HG03135 (cell line): ENCODE measurements around the gene PPT1.
"Not testable (repeated sequence)": the region's sequence is repeated elsewhere in the genome, so short reads cannot be mapped to it uniquely, and the experiment has no call there.

Experiments
- ATAC-seq: cut with Tn5 transposase; IDR thresholded peaks from one replicate; pipeline ENCODE4 v1.9.1; 2021; ENCODE audit warnings: mild to moderate bottlenecking, moderate library complexity; ENCODE audit not compliant: unreplicated experiment

Gene PPT1

DNA sequence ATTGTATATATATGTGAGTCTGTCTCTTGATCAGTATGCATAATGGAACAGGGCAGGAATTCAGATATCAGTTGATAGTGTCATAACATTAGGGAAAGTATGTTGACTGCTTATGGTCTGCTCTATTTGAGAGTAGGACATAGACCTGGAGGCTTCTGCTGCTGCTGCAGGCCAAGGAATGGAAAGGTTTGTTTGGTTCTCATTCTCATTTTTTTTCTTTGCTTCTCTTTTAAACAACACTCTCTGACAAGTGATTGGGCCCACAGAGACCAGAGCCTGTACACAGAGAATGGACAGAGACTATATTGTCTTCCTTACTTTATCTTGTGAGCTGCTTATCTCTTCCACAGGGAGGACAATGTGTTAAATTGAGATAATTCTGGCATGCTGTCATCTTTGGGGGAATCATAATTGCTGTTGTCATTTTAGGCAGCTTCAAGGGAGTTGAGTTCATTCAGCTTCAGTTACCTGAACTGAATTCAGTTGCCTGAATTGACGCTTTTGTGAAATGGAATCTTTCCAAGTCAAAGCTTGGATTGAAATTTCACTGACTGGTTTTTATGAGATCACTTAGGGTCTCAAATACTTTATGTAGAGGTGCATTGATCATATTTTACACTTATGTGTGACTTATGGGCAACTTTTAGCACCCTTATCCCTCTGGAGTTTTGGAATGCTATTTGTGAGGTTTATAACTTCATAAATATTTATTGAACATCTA lies 39.6 kb downstream of the PPT1 start:
- ATAC-seq: no peak

DNA sequence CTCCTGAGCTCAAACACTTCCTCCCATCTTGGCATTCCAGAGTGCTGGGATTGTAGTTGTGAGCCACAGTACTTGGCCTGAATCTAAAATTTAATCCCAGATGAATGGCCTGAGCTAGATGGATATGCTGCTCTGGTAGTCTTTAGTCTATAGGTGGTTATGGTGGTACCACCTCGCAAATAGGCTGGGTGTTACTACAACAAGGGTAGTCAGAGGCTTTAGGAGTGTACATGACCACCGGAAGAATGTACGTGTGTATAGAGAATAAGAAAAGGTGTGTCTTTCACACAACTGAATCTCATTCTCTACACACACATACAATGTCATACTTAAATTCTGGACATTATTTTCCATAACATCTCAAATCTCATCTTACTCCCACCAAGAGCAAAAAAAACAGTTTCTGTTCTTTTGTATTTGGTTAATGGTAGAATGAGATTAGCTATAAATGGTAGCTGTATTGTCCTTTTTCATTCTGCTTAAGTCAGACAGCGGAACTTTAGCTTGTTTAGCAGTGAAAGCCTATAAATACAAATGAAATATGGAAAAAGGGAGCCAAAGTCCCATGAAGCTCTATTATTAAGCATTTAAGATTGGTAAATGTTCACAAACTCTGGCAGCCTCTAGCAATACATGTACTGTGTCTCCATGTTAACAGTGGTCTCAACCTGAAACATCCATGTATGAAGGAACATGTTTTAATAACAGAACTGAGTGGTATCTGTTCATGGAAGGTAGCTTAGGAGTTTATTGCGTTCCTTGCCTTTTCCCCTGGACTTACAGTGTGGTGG lies 40.3 kb downstream of the PPT1 start:
- no peak for ATAC-seq

DNA sequence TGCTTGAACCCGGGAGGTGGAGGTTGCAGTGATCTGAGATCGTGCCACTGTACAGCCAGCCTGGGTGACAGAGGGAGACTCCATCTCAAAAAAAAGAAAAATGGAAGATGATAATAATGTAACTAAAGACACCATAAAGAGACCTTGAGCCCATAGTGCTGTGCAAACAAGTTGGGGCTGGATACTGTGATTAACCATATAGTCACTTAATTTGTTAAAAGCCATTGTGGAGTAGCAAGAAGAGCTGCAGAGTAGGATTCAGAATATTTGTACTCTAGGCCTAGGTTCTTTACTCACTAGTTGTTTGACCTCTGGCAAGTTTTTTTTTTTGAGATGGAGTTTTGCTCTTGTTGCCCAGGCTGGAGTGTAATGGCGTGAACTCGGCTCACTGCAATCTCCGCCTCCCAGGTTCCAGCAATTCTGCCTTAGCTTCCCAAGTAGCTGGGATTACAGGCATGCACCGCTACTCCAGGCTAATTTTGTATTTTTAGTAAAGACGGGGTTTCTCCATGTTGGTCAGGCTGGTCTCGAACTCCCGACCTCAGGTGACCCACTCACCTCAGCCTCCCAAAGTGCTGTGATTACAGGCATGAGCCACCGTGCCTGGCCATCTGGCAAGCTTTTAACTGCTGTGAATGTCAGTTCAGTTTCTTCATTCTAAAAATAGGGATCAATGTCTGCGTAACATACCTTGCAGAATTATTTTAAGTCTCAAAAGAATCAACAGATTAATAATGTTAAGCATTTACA lies 43.7 kb downstream of the PPT1 start:
- no peak for ATAC-seq

DNA sequence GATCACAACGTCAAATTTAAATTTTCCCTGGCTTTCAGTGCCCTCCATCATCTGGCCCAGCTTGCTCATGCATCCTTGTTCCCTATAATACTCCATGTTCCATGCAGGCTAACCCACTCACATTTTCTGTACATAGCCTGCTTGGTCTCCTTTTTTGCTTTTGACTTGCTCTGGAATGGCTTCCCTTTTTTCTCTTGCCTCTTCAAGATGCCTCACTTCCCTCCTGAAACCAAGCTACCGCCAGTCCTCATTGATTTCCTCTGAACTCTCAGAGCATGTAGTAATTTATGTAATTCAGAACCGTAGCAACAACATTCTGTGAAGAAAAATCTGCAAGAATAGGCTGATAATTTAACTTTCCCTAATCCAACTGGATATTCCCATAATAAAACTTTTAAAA lies 46.2 kb downstream of the PPT1 start:
- no peak for ATAC-seq

DNA sequence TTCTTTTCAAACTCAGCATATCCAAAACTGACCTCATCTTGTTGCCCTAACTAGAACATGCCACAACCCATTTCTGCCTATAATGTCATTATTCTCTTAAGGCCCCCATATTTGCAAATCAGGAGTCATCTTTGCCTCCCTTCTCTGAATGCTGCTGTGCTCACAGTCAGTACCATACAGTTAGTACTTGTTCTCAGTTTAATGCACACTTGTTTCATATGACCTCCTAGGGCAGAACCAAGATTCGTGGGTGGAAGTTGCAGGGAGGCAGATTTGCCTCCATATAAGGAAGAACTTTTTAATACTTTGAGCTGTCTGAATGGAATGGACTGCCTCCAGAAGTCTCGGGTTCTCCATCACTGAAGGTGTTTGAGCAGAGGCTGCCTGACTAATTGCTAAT lies 47.3 kb downstream of the PPT1 start:
- ATAC-seq: no peak

DNA sequence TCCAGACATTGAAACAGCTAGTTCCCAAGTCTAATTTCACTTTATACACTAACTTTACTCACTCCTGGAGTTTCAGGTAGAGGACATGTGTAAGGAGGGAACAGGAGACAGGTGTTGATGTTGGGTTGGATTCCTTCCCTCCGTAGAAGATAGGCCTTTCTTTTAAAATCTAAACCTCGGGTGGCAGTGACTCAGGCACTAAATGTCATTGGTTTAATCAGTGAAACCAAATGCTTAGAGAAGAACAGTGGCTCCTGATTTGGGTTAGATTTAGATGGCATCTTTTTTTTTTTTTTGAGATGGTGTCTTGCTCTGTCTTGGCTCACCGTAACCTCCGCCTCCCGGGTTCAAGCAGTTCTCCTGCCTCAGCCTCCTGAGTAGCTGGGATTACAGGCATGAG lies 49.3 kb downstream of the PPT1 start:
- ATAC-seq: no peak

DNA sequence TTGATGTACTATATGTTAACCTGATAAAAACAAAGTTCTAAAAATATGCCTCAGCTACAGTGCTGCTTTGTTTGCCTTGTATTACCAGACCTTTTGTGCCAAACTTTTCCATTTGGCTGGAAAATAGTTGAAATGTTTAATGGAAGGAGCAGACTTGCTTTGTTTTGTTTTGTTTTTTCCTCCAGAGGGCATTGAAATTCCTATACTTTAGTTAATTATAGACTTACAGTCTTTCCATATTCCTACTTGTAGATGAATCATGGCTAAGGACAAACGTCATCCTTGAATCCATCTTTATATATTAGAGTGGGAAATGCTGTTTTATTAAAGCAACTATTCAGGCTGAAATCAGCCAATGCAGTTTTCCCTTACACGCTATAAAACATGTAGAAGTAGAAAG lies 49.8 kb downstream of the PPT1 start:
- no peak for ATAC-seq

DNA sequence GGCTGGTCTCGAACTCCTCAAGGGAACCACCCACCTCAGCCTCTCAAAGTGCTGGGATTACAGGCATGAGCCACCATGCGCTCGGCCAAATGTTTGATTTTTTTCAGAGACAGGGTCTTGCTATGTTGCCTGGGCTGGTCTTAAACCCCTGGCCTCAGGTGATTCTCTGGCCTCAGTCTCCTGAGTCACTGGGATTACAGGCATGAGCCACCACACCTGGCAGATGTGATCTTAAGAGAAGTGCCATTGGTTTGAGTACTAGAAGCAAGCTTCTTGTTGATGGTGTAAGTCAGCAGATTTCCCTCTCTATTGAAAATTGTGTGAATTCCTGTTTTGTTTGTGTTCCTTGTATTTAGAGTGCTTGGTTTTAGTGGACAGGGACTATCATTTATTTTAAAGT lies 51.3 kb downstream of the PPT1 start:
- ATAC-seq: no peak

DNA sequence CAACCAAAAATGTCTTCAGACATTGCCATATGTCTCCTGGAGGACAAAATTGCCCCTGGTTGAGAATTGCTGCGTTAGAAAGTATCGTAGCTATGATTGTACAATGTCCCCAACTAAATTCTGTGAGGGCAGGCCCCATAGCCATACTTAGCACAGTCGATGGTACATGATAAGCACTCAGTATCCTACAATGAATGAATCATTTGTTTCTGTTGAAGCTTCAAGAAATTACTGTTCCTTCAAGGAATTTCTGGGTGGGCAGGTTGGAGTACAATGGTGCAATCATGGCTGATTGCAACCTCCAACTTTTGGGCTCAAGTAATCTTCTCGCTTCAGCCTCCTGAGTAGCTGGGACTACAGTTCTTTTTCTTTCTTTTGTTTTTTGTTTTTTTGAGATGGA lies 51.9 kb downstream of the PPT1 start:
- ATAC-seq: no peak

DNA sequence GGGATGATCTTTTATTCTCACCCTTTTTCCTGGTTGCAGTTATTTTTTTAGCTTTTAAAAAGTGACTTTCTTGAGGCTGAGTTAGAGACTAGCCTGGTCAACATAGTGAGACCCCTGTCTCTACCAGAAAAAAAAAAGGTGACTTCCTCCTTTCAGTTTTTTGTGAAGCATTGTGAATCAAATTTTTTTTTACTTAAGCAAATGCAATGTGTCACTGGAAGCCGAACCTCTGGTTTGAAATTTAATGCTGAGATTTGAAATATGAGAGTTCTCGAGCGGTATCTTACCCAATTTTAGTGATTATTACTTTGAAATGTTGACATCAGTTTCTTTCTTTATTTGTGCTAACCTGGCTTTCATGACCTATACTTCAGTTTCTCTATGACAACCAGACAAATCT lies 52.9 kb downstream of the PPT1 start:
- no peak for ATAC-seq

DNA sequence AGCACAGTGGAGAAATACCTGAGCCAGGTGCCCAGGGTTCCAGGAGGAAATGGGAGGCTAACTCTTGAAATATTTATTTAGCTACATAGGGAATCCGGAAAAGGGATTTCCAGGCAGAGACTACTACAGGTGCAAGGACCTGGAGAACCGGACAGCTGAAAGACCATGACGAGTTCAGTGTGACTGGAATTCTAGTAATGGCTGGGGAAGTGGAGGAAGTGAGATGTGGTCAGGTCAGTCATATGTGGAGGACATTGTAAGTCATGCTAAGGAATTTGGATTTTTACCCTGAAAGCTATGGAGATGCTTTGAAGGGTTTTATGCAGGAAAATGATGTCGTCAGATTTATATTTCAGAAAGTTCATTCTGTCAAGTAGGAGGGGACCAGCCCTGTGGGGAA lies 54.7 kb downstream of the PPT1 start:
- ATAC-seq: no peak

DNA sequence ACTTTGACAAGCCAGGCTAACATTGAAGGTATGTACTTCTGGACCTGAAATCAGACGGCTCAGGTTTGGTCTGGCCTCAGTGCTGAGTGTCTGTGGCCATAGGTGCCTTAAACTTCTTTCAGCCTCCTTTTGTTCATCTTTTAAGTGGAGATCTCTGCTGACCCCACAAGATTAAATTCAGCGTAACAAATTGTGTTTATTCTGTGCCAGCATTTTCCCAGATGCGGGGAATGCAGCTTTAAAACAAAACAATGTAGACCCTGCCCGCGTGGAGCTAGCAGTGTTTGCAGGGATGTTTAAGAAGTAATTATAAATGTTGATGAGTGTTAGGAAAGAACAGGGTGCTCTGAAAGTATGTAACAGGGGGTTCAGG lies 55.6 kb downstream of the PPT1 start:
- ATAC-seq: no peak

DNA sequence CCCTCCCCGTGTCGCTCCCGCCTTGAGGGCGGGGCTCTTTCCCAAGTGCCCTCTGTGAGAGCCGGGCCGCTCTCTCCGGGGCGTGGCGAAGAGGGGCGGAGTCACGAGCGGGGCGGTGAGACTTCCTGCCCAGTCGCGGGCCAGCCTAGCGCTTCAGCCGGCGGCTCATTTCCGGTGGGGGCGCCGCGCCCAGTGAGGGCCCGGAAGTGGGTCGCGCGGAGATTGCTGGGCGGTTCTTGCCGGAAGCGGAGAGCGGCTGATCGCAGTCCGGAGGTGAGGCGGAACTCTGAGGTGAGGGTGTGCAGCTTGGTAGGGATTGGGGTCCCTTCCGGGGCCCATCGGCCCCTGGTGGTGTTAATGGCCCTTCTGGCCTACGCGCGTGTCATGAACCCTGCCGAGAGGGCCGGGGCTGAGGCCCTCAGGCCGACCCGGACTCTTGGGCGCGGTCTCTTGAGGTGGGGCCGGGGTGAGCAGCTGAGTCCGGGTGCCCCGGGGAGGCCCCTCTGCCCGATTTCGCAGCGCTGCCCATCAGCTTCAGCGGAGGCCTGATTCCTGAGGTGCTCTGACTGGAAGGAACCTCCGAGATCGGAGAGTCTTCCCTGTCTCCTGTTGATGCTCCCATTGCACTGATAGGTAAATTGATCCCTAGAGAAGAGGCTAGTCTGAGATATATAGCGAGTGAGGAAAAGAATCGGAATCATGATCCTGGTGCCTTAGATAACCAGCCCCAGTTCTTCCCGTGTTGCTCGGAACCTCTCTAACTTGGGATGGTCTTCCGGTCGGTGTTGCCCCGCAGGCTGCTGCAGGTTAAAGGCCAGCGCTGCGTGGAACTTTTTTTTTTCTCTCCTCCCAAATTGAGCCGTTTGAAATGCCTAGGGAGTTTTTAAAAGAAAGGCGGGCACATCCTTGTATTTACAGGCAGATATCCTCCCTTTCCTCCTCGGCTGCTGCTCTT lies 56.3 kb downstream of the PPT1 start, which contains the start of gene CAP1:
Gene CAP1 (plus strand): TSS at position 219 of the 955 bp plus-strand sequence. CDS start 18,618 bp downstream, outside the sequence.
- peak; percentile 81 for ATAC-seq

DNA sequence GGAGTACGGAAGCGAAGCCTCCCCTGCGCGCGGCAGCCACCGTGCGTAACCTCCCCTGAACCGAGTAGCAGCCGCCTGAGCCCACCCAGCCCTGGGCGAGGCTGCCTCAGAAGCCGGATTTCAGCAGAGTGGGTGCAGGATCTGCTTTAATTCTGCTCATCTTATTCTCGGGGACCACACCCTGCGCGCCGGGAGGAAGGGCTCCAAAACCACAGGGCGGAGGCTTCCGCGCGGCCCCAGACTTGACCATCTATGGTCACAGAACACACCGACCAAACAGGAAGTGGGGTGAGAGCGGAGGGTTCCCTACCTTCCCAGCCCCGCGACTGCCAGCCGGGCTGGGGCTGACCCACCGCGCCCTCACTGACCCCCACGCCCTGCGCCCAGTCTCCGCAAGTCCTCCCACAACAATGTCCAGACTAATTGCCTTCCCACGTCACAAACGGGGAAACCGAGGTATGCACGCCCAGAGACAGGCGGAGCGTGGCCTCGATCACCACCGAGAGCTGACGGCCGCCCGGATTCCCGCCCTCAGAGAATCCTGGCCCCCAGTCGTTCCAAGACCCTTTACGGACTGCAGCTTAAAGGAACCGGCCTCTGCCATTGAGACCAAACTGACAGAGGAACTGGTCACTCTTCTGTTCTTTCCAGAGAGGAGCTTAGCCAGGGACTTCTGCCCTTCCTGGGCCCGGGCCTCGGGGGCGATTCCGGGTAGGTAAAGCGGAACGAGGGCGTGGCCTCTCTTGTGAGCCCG lies 57.1 kb downstream of the PPT1 start:
- ATAC-seq: peak; percentile 56

DNA sequence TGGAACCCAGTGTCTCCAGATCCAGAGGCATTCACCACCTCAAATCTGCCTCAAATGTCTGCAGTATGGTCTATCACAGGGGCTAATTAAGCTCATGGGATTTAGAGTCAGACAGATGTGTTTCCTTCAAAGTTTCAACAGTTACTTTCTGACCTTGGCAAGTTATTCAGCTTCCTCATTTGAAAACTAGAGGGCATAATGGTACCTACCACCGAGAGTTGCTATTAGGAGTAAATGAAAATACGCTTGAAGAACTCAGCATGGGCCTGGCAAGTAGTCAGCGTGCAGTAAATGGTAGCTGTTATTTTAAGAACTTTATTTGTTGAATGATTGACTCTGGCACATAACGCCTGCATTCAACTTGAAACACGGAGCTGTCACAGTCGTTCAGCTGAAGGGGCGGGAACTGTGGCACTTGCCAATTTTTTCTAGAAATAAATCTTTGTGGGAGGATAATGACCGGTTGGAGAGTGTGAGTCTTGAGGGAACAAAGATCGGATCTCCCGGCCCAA lies 57.8 kb downstream of the PPT1 start:
- no peak for ATAC-seq

DNA sequence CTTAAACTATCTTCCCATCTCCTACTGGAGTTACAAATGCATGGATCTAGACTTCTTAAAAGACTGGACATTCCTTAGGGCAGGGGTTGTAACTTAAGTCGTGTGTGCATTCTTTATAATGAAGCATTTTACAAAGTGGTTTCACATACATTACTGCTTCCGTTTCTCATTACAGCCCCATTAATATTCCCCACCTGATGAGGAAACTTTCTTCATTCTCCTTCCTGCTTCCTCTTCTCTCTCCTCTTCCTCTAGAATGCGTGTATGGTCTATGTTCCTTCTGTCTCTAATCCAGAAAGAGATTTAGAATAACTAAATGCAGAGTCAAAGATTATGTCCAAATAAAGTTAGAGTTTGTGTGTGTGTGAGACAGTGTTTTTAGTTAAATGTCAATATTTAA lies 58.4 kb downstream of the PPT1 start:
- ATAC-seq: no peak

DNA sequence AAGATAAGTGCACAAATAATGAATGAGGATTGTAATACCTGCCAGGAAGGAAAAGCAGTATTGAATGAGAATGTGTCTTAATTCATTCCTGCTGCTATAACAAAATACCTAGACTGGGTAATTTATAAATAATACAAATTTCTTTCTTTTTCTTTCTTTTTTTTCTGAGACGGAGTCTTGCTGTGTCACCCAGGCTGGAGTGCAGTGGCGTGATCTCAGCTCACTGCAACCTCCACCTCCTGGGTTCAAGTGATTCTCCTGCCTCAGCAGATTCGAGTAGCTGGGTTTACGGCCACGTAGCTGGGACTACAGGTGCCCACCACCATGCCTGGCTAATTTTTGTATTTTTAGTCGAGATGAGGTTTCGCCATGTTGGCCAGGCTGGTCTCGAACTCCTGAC lies 59.8 kb downstream of the PPT1 start:
- not testable (repeated sequence) for ATAC-seq

DNA sequence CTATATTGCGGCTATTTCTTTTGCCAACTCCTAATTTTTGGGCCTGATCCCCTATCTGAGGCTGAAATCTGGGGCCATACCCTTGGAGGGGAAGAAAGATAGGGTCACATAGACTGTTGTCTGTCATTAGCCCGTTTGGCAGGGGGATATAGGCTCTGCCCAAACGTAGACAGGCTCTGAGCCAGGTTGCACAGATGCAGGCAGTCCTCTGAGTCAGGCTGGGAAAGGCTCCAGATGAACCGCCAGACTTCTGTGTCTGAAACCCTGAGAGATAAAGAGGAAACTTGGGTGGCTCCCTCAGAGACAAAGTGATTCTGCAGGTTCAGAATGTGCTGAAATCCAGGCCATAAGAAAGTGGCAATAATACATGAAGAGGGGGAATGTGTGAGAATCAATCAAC lies 60.5 kb downstream of the PPT1 start:
- ATAC-seq: no peak

DNA sequence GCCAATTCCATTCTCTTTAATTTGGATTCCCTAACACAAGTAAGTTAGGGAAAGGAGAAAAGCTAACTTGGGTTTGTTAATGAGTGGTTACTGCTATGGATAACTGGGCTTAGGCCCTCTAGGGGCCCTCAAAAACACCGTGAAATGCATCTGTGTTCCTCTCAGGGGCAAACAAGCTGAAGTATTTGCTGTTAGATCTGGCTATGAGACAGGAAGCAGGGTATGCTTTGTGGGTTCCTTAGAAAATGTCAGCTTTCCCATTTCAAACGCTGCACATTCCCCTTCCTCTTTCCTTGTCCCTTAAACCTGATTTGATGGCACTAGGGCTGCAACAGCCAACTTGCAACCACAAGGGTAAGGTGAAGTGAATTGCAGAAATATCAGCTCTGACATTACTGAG lies 62.2 kb downstream of the PPT1 start:
- ATAC-seq: no peak
